ENCODE data around the gene SESN3.

DNA sequence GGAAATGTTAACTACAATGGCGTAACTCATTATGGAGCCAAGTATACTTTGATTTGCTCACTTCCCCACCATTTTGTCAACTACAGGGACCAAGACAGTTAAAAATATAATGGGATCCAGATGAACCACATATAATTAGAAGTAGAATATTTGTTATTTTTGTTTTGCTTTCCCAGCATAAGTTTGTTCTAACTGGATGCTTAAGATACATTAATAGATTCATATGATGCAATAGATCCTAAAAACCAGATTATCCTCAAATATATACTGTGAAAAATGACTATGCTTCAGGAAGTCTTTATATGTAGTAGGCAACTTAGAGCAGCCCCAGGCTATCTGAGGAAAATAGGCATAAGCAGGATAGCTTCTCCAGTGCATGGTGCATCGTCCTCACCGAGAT, 38.3 kb downstream of the SESN3 start:
- TF ChIP-seq, protein P1, sequence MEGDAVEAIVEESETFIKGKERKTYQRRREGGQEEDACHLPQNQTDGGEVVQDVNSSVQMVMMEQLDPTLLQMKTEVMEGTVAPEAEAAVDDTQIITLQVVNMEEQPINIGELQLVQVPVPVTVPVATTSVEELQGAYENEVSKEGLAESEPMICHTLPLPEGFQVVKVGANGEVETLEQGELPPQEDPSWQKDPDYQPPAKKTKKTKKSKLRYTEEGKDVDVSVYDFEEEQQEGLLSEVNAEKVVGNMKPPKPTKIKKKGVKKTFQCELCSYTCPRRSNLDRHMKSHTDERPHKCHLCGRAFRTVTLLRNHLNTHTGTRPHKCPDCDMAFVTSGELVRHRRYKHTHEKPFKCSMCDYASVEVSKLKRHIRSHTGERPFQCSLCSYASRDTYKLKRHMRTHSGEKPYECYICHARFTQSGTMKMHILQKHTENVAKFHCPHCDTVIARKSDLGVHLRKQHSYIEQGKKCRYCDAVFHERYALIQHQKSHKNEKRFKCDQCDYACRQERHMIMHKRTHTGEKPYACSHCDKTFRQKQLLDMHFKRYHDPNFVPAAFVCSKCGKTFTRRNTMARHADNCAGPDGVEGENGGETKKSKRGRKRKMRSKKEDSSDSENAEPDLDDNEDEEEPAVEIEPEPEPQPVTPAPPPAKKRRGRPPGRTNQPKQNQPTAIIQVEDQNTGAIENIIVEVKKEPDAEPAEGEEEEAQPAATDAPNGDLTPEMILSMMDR (IDR thresholded peaks at IDR 0.05; ENCODE audit: insufficient read depth, low read length) = no peak
- TF ChIP-seq, protein P2, sequence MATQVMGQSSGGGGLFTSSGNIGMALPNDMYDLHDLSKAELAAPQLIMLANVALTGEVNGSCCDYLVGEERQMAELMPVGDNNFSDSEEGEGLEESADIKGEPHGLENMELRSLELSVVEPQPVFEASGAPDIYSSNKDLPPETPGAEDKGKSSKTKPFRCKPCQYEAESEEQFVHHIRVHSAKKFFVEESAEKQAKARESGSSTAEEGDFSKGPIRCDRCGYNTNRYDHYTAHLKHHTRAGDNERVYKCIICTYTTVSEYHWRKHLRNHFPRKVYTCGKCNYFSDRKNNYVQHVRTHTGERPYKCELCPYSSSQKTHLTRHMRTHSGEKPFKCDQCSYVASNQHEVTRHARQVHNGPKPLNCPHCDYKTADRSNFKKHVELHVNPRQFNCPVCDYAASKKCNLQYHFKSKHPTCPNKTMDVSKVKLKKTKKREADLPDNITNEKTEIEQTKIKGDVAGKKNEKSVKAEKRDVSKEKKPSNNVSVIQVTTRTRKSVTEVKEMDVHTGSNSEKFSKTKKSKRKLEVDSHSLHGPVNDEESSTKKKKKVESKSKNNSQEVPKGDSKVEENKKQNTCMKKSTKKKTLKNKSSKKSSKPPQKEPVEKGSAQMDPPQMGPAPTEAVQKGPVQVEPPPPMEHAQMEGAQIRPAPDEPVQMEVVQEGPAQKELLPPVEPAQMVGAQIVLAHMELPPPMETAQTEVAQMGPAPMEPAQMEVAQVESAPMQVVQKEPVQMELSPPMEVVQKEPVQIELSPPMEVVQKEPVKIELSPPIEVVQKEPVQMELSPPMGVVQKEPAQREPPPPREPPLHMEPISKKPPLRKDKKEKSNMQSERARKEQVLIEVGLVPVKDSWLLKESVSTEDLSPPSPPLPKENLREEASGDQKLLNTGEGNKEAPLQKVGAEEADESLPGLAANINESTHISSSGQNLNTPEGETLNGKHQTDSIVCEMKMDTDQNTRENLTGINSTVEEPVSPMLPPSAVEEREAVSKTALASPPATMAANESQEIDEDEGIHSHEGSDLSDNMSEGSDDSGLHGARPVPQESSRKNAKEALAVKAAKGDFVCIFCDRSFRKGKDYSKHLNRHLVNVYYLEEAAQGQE (IDR thresholded peaks at IDR 0.05; ENCODE audit: insufficient replicate concordance, low read depth) = no peak

All from HL-60 (cell line).